GM19438 (cell line): ENCODE results near the gene BBC3.

Source experiments
- ATAC-seq: cut with Tn5 transposase; IDR thresholded peaks from one replicate; pipeline ENCODE4 v1.9.1; 2021; ENCODE audit warnings: low read depth; ENCODE audit not compliant: unreplicated experiment

BBC3 gene

DNA sequence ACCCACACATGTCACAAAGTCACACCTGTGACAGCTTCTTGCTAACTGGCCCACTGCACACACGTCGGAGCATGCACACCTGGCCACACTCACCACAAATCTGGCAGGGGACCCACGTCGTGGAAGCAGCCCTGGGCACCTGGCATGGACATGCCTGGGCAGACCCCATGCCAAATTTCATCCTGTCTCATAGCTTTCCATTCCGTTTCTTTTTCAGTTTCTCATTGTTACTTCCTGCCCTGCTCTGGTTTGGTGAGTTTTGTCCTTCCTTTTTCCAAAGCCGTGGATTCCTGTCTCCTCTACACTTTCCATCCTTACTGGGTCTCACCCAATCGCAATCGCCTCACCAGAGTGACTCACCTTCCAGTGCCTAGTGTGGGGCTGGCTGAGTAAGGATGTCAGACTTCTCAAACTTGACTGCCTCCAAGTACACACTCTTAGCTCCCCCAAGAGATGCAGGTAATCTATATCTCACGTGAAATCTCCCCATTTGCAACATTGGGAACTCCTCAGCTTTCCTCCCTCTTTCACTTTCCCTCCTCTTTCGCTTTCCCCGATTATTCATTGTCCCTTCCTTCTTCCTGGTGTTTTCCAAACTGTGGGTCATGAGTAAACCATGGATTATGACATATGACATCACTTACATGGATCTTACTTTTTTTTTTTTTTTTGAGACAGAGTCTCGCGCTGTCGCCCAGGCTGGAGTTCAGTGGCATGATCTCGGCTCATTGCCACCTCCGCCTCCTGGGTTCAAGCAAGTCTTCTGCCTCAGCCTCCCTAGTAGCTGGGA, 1.6 kb upstream of the BBC3 start:
- ATAC-seq, result no peak

DNA sequence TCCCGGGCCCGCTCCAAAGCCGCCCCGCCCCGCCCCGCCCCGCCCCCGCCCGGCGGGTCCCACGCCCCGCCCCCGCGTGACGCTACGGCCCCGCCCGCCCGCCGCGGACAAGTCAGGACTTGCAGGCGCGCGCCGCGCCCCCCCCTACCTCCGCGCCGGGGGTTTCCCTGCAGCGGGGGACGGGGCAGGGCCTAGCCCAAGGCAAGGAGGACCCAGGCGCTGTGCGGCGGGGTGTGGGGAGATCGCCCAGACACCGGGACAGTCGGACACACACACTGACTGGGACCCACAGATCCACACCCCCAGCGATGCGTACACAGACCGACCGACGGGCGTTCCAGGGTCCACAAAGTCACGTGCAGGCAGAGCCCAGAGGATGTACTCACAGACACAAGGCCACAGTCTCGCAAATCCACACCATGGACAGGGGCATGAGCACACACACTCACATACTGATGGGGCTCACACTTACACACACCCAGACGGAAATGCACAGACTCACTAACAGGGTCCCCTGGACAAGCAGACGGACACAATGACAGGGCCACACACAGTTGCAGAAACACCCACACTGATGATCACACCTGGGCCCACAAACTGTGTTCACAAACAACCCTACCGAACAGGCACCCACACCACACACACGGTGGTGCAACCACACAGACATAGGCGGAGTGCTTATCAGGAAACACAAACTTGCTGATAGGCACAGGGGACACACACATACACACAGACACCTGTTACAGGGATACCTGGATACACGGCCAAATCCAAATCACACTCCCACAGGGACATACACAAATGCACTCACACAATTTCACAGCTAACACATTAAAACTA, 436 bp upstream of the BBC3 start:
- no peak for ATAC-seq

DNA sequence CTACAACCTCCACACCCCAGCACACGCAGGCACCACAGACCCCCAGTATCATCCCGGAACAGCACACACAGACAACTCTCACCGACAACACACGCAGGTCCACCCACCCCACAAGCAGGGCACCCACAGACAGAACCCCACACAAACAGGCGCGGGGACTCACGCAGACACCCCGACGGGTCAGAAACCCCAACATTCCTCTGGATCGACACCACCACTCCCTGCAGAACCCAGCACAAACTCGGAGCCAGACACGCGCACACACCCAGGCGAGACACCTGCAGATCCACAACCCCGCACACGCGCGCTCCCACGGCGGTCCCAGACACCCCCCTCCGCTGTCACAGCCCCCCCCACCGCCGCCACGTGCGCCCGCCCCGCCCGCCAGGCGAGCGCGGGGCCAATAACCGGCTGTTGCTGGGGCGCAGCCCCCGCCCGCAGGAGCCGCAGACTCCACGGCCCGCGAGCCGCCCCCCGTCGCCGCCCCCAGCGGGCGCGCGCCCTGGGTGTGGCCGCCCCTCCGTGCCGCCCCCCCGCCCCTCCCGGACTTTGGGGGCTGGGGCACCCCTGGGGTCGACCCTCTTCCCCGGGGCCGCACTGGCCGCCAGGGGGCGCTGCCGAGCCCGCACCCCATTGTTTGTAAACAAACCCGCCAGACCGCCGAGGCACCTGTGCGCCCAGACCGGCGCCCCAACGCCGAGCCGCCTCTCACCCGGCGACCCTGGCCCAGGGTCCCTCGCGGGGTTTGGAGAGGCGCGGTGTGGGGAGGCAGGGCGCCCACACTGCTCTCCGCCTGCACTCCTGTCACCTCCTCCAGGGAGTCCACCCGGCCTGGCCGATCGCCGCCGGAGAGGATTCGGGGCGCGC, 712 bp downstream of the BBC3 start:
- ATAC-seq, result no peak

DNA sequence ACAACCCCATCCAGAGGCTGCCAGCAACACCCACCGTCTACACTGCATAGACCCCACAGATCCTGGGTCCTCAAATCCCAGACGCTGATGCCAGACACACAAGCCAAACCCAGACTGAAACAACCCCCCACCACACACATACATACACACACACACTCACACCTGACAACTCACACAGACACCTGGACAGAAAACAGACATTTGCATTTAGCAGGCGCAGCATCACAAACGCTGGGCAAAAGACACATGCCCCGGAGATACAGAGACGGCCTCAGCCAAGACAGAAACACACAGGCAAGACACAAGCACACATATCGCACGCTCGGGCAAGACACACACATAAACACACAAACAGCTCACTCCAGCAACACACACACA, 1.3 kb downstream of the BBC3 start:
- no peak for ATAC-seq

DNA sequence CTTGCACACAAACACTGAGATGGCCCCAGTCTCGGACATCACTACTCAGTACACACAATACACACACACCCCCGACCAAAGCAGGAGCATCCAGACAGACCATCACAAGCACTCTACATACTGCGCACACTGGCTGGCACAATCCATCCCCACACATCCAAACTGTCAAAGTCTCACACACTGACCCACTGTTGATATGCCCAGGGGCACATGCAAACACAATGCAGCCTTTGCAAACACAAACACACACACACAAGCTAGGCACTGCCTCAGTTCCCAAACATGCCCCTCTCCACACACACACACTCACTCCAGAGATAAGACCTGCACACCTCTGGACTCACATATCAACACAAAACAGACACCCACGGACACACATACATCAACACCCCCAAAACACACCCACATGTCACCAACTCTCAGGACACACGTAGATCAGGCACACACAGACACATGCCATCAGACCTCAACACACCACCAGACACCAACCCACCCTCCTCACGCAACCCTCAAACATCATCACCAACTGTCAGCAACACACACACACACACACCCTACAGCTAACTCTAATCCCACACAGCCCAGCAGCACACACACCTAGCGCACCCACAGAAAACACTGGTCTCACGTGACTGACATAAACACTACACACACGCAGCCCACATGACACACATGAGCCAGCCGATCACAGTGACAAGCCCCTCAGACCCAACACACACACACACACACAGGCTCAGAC, 1.9 kb downstream of the BBC3 start:
- ATAC-seq, result no peak

DNA sequence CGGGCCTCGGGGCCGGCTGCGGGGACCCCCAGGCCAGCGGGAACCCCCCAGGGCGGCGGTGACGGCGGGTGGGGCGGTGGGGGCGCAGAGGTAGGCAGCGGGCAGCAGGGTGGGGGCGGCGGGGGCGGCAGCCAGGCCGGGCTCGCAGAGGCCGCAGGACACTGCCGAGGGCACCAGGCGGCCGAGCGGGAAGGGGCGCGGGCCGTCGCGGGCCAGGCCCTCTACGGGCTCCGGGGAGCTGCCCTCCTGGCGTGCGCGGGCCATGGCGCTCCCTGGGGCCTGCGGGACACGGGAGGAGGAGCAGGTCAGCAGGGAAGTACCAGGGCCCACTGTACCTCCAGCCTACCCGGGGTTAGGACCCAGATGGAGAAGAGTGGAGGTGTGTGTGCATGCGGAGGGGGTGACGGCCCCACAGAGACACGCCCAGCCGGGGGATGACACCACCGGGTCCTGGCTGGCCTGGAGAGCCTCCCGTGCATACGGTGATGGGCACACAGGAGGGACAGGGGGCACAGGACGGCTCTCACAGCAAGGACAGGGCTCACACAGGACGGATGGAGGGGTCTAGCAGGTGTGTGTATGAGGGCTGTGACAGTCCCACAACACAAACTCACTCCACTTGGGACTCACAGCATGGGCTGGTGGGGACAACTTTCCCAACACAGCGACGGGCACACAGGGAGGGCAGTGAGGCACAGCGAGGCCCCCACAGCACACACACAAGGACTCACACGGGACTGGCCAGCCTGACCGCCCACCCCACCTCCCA, 2.6 kb downstream of the BBC3 start:
- no peak for ATAC-seq

DNA sequence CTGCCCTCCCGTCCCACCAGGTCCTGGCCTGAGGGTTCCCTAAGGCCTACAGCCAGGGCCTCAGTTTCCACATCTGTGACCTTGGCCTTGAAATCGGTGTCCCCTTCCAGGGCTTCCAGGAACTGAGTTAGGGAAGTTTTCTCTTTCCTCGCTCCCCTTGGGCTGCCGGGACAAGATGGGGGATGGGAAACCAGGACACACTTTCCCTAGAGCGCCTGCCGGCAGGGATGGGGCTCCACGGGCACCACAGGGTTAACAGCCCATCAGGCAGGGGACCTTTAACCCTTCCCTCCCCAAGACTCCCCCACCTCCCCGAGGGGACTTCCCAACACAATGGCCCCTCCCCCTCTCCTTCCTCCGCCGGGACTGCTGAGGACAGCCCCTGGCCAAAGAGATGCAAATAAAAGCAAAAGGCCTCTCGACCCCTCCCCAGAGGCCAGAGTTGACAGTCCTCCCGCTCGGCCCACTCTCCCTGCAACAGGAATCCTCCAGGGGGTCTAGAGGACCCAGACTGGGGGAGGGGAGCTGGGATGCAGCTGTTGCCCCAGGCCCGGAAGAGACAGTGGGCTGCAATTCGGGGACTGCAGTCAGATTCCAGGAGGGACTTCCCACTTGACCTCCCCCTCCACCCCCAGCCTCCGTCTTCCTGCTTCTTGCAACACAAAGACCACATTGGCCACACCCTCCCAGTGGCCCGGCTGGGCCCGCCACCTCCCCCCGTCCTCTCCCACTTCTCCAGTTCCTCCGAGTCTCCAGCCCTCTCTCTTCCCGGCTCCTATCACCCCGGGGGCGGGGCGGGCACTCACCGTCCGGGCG, 3.4 kb downstream of the BBC3 start:
- no peak for ATAC-seq

DNA sequence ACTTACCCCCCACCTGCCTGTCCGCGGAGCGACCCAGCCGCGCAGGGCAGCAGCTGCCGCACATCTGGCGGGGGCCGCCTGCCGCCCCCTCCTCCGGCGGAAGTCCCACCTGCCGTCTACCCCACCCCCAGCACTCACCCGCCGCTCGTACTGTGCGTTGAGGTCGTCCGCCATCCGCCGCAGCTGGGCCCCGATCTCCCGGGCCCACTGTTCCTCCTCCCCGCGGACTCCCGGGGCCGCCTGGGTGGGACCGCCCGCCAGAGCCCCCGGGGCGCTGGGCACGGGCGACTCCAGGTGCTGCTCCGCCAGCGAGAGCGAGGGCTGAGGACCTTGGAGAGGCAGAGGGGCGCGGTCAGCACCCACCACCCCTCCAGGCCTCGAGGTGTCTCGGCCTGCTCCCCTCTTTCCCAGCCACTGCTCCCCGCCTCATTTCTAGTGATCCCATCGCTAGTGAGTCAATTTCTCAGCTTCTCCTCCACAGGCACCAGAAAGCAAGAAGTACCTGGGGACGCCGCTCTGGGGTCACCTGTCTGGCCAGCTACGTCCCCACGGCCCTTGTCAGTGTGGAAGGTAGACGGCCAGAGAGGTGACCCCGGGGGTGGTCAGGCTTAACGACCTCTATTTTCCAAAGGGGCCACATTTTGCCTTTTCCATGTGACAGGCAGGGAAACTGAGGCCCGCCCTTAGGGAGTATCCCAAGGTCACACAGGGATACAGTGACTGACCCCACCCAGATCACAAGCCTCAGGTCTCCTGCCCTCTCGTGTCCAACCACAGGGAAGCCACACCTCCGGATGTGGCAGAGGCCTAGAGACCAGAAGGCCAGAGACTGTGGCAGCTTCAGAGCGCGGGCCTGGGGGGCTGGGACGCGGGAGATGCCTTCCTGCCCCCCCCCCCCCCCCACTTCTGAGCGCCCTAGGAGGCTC, 4.3 kb downstream of the BBC3 start:
- ATAC-seq, result no peak

DNA sequence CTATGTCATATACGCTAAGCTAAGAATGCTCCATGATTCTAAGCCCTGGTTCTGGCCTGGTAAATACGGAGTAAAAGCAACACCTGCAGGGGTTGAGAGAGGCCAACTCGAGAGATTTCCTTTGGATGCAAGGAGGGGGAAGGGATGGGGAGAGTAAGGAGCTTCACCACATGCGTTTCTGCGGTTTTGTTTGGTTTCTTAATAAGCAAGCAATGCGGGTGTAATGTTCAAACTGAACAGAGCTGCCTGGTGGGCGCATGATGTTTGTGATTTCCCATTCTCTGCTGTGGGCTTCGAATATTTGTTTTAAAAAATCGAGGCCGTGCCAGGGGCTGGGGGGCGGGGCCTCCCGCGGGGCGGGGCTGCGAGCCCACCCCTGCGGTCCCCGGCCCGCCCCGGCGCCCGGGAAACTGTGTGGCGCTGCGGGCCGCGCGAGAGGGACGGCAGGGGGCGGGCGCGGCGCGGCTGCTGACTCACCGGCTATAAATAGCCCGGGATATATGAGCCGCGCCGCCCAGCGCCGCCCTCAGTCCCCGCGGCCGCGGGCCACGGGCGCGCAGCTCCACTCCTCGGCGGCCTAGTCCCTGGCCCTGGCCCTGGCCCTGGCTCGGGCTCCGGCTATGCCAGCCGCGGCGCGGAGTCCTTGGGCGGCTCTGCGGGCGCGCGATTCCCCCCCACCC, 5.1 kb downstream of the BBC3 start:
- no peak for ATAC-seq

DNA sequence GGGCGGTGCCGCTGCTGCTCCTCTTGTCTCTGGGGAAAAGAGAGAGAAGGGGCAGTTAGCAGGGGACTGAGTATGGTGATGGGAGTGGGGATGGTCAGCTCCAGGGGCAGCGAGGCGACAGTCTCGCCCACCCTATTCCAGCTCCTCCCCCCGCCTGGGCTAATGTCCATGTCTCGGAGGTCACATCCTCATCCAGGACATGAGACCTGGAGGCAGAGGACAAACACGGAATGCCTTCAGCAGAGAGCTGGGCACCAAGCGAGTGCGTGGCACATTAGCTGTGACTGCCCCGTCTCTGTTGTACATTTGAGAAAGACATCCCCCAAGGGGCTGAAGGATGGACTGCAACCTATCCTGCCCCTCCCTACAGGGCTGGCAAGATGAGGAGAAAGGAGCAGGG, 9.1 kb downstream of the BBC3 start:
- ATAC-seq, result no peak

DNA sequence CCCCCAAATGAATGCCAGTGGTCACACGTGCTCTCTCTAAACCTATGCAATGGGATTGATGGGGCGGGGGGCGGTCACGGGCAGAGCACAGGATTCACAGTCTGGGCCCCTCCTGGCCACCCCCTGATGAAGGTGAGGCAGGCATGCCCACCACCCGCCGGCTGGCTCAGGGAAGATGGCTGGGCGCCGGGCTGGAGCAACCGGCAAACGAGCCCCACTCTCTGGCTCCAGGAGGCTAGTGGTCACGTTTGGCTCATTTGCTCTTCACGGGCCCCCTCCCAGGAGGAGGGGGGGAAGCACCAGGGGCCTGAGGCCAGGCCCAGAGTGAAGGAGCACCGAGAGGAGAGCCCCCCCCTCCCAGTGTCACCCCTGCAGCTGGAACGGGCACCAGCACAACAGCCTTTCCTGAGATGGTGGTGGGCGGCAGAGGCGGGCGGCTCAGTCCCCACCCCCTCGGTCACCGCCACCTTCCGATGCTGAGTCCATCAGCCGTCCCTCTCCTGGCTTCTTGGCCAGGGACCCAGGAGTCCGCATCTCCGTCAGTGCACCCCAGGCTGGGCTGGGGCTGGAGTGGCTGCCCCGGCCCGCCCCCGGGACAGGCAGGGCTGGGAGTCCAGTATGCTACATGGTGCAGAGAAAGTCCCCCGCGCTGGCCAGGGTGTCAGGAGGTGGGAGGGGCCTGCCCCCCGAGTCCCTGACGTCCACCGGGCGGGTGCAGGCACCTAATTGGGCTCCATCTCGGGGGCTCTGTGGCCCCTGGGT, 9.7 kb downstream of the BBC3 start:
- ATAC-seq, result no peak

DNA sequence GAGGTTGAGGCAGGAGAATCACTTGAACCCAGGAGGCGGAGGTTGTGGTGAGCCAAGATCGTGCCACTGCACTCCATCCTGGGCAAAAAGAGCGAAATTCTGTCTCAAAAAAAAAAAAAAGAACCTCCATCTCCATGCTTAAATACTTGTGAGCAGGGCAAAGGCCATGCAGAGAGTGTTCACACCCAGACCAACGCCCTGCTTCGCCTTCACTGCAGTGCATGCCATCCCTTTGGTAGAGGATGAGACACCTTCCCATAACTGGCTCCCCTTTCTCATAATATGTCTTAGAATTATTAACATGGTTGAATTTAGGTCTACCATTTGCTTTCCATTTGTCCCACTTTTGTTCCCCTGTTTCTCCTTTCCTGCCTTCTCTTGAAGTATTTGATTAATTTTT, 15.4 kb downstream of the BBC3 start:
- ATAC-seq, result no peak

DNA sequence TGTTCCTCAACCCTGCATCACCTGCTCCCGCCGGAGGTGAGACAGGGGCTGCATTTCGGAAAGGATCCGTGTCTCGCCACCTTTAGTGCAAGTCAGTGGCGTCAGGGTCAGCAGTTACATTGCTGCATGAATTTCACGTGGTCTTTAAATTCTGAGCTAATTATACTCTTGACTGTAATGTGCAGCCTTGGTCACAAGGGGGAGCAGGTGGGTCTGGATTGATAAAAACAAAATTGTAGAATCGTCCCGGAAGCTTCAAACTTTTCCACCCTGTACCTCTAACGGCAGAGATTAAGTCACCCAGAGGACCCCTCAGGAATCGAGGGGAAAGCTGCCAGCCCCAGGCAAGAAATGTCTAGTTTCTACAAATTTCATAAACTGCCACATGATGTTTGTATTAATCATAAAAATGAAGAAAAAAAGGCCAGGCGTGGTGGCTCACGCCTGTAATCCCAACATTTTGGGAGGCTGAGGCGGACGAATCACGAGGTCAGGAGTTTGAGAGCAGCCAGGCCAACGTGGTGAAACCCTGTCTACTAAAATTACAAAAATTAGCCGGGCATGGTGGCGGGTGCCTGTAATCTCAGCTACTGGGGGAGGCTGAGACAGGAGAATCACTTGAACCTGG, 20.2 kb downstream of the BBC3 start:
- ATAC-seq, result no peak

DNA sequence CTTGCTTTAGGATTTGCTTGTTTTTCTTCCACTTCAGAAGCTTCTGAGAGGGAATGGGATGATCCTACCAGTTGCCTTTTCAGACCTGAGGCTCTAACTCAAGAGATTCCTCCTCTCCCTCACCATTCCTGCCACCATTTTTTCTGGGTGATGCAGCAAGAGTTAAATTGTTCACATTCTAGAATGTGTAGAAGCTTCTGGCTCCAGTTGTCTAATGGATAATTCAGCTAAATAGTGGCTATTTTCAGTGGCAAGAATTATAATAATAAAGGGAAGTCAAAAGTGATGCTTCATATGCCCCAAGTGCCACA, 20.9 kb downstream of the BBC3 start:
- no peak for ATAC-seq

DNA sequence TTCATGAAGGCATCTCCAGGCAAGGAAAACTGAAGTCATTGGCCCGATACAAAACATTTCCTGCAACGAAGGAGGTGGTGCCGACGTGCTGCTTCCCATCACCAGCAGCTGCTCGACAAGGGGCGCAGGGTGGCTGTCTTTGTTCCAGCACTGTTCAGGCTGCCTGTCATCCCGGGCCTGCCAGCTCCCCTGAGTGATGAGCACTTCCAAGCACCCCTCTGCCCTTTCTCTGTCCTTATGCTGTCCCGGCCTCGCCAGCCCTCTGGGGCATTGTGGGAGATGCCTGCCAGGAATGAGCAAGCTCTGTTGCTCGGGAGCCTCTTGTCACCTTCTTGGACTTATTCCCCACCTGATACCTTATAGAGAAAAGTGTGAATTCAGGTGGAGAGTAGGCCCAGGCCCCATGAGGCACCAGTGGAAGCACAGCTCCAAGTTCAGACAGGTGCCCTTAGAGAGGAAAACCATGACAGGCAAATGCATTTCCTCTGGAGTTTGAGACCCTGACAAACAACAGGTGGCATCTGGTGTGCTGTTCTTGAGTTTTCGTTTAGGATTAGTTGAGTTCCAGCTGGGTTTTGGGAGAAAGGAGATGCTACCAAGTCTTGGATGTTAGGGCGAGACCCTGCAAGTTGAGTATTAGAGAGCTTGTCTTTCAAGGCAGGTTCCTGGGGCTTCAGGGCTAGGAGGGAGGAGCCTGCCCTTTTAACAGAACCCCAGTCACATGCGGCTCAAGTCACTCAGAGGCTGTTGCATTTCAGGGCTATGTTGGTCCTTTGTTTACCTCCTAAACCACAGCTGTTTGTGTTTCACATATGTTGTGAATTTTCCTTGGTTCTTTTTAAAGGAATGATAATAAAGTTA, 21.4 kb downstream of the BBC3 start:
- no peak for ATAC-seq
